IMR-90 (cell line): ENCODE results near the gene HOXA7. TPM values are rescaled to one million over a fixed set of nuclear protein-coding genes. Genes with fewer than 3 reads are reported as not detected.

ENCODE experiments used
- ATAC-seq: fragments of 200-7000 bp; cut with Tn5 transposase; 2 replicates; pipeline ENCODE4 v1.9.1; 2020; ENCODE audit warnings: low read depth, mild to moderate bottlenecking, moderate library complexity
- BruUV-seq: library from RNA; stranded (reverse); fragments of 400-500 nt; replicated peaks from 2 replicates; lab custom pipeline; 2021; lab: Mats Ljungman, UMichigan
- CTCF ChIA-PET: fragments of 300-600 bp; formaldehyde crosslinking; extraction: SDS; loops from one replicate; lab custom pipeline; 2021; ENCODE audit warnings: antibody characterized with exemption; lab: Yijun Ruan, JAX
- POLR2A ChIA-PET: fragments of 300-600 bp; sonication (Branson Sonifier 250); formaldehyde crosslinking; loops from one replicate; lab custom pipeline; 2022; ENCODE audit warnings: antibody characterized with exemption; ENCODE audit not compliant: unreplicated experiment; lab: Charles Lee
- DNase-seq: peaks from one replicate; pipeline ENCODE4 v3.0.0; 2013
- H2AFZ ChIP-seq: replicated peaks from 2 replicates; pipeline ENCODE3; 2013; ENCODE audit warnings: low read length, mild to moderate bottlenecking; ENCODE audit not compliant: poor library complexity
- H2AK5ac ChIP-seq: 2 replicates; pipeline ENCODE4 v1.6.1; 2013; ENCODE audit warnings: low read depth, low read length, inconsistent platforms
- H2AK9ac ChIP-seq: replicated peaks from 2 replicates; pipeline ENCODE3; 2013; ENCODE audit warnings: mild to moderate bottlenecking, low read depth, low read length, moderate library complexity; ENCODE audit not compliant: poor library complexity
- H2BK120ac ChIP-seq: 2 replicates; pipeline ENCODE4 v1.6.1; 2013; ENCODE audit warnings: low read depth, low read length, inconsistent platforms
- H2BK15ac ChIP-seq: 3 replicates; pipeline ENCODE4 v1.6.1; 2013; ENCODE audit warnings: low read depth, low read length, inconsistent platforms
- H2BK20ac ChIP-seq: 2 replicates; pipeline ENCODE4 v1.6.1; 2013; ENCODE audit warnings: low read depth, mild to moderate bottlenecking, inconsistent platforms, low read length, moderate library complexity
- H2BK5ac ChIP-seq: 2 replicates; pipeline ENCODE4 v1.6.1; 2013; ENCODE audit warnings: mild to moderate bottlenecking, low read depth, low read length, inconsistent platforms; ENCODE audit not compliant: poor library complexity, severe bottlenecking
- H3K14ac ChIP-seq: replicated peaks from 2 replicates; pipeline ENCODE4 v1.6.1; 2013; ENCODE audit warnings: low read depth, low read length, inconsistent platforms
- H3K18ac ChIP-seq: 2 replicates; pipeline ENCODE4 v1.6.1; 2013; ENCODE audit warnings: low read depth, low read length, control low read depth
- H3K23ac ChIP-seq: 2 replicates; pipeline ENCODE4 v1.6.1; 2013; ENCODE audit warnings: low read depth, low read length, inconsistent platforms
- H3K27ac ChIP-seq: 2 replicates; pipeline ENCODE4 v1.5.1; 2013; ENCODE audit warnings: mild to moderate bottlenecking, control low read depth, low read length; ENCODE audit not compliant: insufficient read depth
- H3K27me3 ChIP-seq: 2 replicates; pipeline ENCODE4 v1.6.1; 2013; ENCODE audit warnings: low read length; ENCODE audit not compliant: control insufficient read depth, insufficient read depth
- H3K36me3 ChIP-seq: 2 replicates; pipeline ENCODE4 v1.6.1; 2013; ENCODE audit warnings: low read length, mixed read lengths; ENCODE audit not compliant: control insufficient read depth, insufficient read depth
- H3K4ac ChIP-seq: 2 replicates; pipeline ENCODE4 v1.6.1; 2013; ENCODE audit warnings: low read depth, low read length, inconsistent platforms
- H3K4me1 ChIP-seq: 2 replicates; pipeline ENCODE4 v1.6.1; 2013; ENCODE audit warnings: low read length, mixed read lengths; ENCODE audit not compliant: control insufficient read depth, insufficient read depth
- H3K4me2 ChIP-seq: 2 replicates; pipeline ENCODE4 v1.6.1; 2013; ENCODE audit warnings: low read depth, mild to moderate bottlenecking, control low read depth, low read length, moderate library complexity
- H3K4me3 ChIP-seq: 2 replicates; pipeline ENCODE4 v1.5.1; 2013; ENCODE audit warnings: low read depth, mild to moderate bottlenecking, control low read depth, low read length, moderate library complexity; ENCODE audit not compliant: insufficient read depth
- H3K56ac ChIP-seq: 2 replicates; pipeline ENCODE4 v1.6.1; 2013; ENCODE audit warnings: low read length, inconsistent platforms; ENCODE audit not compliant: insufficient read depth; ENCODE audit errors: extremely low read depth
- H3K79me1 ChIP-seq, 2 experiments: 2 replicates each; pipeline ENCODE4 v1.6.1; 2013; ENCODE audit warnings: low read length in 2 of 2, inconsistent platforms in 1 of 2, low read depth in 1 of 2
- H3K9ac ChIP-seq: 2 replicates; pipeline ENCODE4 v1.6.1; 2013; ENCODE audit warnings: low read depth, low read length, control low read depth
- H3K9me1 ChIP-seq: 2 replicates; pipeline ENCODE4 v1.6.1; 2013; ENCODE audit warnings: low read length, inconsistent platforms; ENCODE audit not compliant: insufficient read depth
- H3K9me3 ChIP-seq: 2 replicates; pipeline ENCODE4 v1.6.1; 2013; ENCODE audit warnings: low read length; ENCODE audit not compliant: control insufficient read depth, insufficient read depth
- H4K20me1 ChIP-seq: 2 replicates; pipeline ENCODE4 v1.6.1; 2013; ENCODE audit warnings: low read length, inconsistent platforms; ENCODE audit not compliant: insufficient read depth
- H4K5ac ChIP-seq: 2 replicates; pipeline ENCODE4 v1.6.1; 2013; ENCODE audit warnings: mild to moderate bottlenecking, low read depth, low read length, control low read depth
- H4K8ac ChIP-seq, 2 experiments: 2 replicates each; pipeline ENCODE4 v1.6.1; 2013; ENCODE audit warnings: low read depth in 2 of 2, low read length in 2 of 2, control low read depth in 1 of 2, inconsistent platforms in 1 of 2
- H4K91ac ChIP-seq: 2 replicates; pipeline ENCODE4 v1.6.1; 2013; ENCODE audit warnings: low read depth, low read length, inconsistent platforms; ENCODE audit not compliant: insufficient read depth
- MAFK ChIP-seq: IDR thresholded peaks from 2 replicates; pipeline ENCODE4 v1.6.1; 2012; ENCODE audit warnings: low read depth, low read length, improper control_type of control experiment
- MAZ ChIP-seq: IDR thresholded peaks from 2 replicates; pipeline ENCODE4 v1.6.1; 2012; ENCODE audit warnings: low read depth, mild to moderate bottlenecking, low read length, improper control_type of control experiment, moderate library complexity, borderline replicate concordance
- RCOR1 ChIP-seq: IDR thresholded peaks from 2 replicates; pipeline ENCODE4 v1.6.1; 2012; ENCODE audit warnings: mild to moderate bottlenecking, low read length, improper control_type of control experiment; ENCODE audit not compliant: insufficient replicate concordance
- WGBS, 2 experiments: methylation state at CpG; one replicate each; pipeline versions ENCODE4 v1.1.5 to v1.1.7; 2013; ENCODE audit warnings: missing lambda C conversion rate in 2 of 2; ENCODE audit not compliant: insufficient read length in 1 of 2; ENCODE audit errors: extremely low coverage in 2 of 2; 5-methylcytosine and 5-hydroxymethylcytosine counted together
- dilution Hi-C: fragments of 300-500 bp; cut with HindIII; formaldehyde crosslinking; loops from one replicate; pipeline ENCODE4 v1.14.3; 2018; ENCODE audit warnings: low sequenced_read_pairs; ENCODE audit not compliant: unreplicated experiment
- in situ Hi-C: fragments of 300-500 bp; cut with MboI; formaldehyde crosslinking; loops from 3 replicates; pipeline ENCODE4 v1.14.3; 2019; ENCODE audit warnings: low sequenced_read_pairs, inconsistent platforms, mixed read lengths
- intact Hi-C: fragments of 100-400 bp; cut with micrococcal nuclease; formaldehyde crosslinking; loops from 2 replicates; pipeline ENCODE4 v1.10.0; 2022
- polyA plus RNA-seq, 3 experiments: library from polyadenylated mRNA; depleted of rRNA; stranded (reverse); fragments of >200 nt; gene quantifications; 2 replicates each; pipeline ENCODE4 v1.2.3, GENCODE V29; 2012; ENCODE audit warnings: low replicate concordance in 1 of 3
- total RNA-seq: library from RNA; depleted of rRNA; stranded (reverse); fragments of >200 nt; gene quantifications from 2 replicates; pipeline ENCODE4 v1.2.3, GENCODE V29; 2012
- TF ChIP-seq, protein P1 (sequence below): fragments of 150-350 bp; IDR thresholded peaks from 2 replicates; pipeline ENCODE4 v1.6.1; 2017; ENCODE audit warnings: mild to moderate bottlenecking, antibody characterized with exemption, low read length, low read depth

The HOXA7 gene
- total and polyA plus RNA-seq, 2 of the 4 experiments (the other 2 are of a cell fraction), result 0.18 to 1.7 TPM

DNA sequence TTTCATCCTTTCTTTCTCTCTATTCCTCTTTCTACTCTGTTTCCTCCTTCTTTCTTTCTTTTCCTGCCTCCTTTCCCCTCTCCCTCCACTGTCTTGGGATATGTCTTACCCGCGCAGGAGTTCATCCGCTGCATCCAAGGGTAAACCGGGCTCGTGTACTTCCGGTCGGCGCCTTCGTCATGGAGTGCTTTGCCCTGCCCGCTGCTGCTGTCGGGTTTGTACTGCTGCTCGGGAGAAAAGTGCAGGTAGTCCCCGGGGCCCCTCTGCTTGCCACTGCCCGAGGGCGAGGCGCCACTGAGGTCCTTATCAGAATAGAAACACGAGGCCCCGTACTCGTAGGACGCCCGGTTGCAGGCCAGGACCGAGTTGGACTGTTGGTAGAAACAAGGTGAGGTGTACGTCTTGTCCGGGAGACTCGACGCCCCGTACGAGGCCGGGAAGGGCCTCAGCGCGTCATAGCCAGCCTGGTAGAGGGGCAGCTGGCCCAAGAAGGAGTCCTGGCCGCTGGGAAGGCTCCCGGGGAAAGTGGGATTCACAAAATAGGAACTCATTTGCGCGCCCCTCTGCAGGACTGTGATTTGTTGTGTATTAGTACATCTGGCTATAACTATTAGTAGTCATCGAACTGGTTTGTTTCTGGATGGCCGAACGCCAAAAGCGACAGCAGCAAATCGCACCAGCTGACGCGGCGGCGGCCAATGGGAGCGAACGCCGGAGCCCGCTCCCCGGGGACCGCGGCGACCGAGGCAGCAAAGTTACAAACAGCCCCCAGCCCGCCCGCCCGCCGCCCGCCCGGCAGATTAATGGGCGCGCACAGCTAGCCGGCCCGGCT lies 9.1 kb downstream of the HOXA7 start, which contains the start of gene HOXA6:
Gene HOXA6, minus strand, starts transcription at position 576 of the 832 bp plus-strand sequence. Its CDS starts 25 bp downstream, at position 551.
- H3K79me1 ChIP-seq, result peaks cover 9 to 27% of the 10 kb centered on the region in 2 experiments; a peak in 3 of 4 replicates
- peak within 1 kb of the TSS; percentile 55 for H3K18ac ChIP-seq
- H3K9me1 ChIP-seq, result no peaks in the 10 kb centered on the region
- peak within 1 kb of the TSS; percentile 96 for H3K27ac ChIP-seq
- peak within 1 kb of the TSS; percentile 78 for H4K5ac ChIP-seq
- WGBS, 2 experiments, result 19% methylated on average over 12 of the region's 63 CpGs; no CpG with 5 or more reads in 1 of the 2 experiments
- H3K4me2 ChIP-seq, result peak within 1 kb of the TSS; percentile 84
- no peaks in the 10 kb centered on the region for H4K20me1 ChIP-seq
- H4K8ac ChIP-seq, result peak within 1 kb of the TSS; percentile 82 to 84
- peaks cover 13% of the 10 kb centered on the region for H3K4me1 ChIP-seq
- peak within 1 kb of the TSS; percentile 96 for H3K23ac ChIP-seq
- CTCF ChIA-PET, result no interaction called here
- H3K9me3 ChIP-seq, result no peaks in the 10 kb centered on the region
- DNase-seq (peak; percentile 67), ATAC-seq (no peak)
- peak within 1 kb of the TSS; percentile 10 for H2AK9ac ChIP-seq
- H2BK15ac ChIP-seq, result peak within 1 kb of the TSS; percentile 53; the same call in 2 of the 3 replicates
- intact Hi-C loops (loop anchor here (5.0 kb wide), 1 partner anchor 1055 kb away; no protein-coding TSS in a partner anchor), in situ Hi-C loops (loop anchor here (10.0 kb wide), 1 partner anchor 953 kb away; no protein-coding TSS in a partner anchor), dilution Hi-C loops (no loop called here)
- peak within 1 kb of the TSS; percentile 84 for H4K91ac ChIP-seq
- H2BK20ac ChIP-seq, result peak within 1 kb of the TSS; percentile 33; the same call in 1 of the 2 replicates
- H3K56ac ChIP-seq, result 0 out of 2 replicates have a peak within 1 kb of the TSS, but pooled peaks have one; percentile 13
- H2BK5ac ChIP-seq, result peak within 1 kb of the TSS; percentile 64
- H3K36me3 ChIP-seq, result no peaks in the 10 kb centered on the region; the same call in 1 of the 2 replicates
- peak within 1 kb of the TSS; percentile 86 for H3K14ac ChIP-seq
- H3K27me3 ChIP-seq, result no peaks in the 10 kb centered on the region
- H3K4me3 ChIP-seq, result peak within 1 kb of the TSS; percentile 38
- POLR2A ChIA-PET, result no interaction called here
- peak within 1 kb of the TSS; percentile 75 for H3K9ac ChIP-seq
- peak within 1 kb of the TSS; percentile 84 for H3K4ac ChIP-seq
- H2BK120ac ChIP-seq, result peak within 1 kb of the TSS; percentile 56
- no TSS peak for BruUV-seq
- TF ChIP-seq MAZ (no peak), RCOR1 (no peak), MAFK (no peak)
- TF ChIP-seq, protein P1, sequence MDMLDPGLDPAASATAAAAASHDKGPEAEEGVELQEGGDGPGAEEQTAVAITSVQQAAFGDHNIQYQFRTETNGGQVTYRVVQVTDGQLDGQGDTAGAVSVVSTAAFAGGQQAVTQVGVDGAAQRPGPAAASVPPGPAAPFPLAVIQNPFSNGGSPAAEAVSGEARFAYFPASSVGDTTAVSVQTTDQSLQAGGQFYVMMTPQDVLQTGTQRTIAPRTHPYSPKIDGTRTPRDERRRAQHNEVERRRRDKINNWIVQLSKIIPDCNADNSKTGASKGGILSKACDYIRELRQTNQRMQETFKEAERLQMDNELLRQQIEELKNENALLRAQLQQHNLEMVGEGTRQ, result peak; percentile 85
- H2AK5ac ChIP-seq, result peak within 1 kb of the TSS; percentile 79
- peak within 1 kb of the TSS; percentile 90 for H2AFZ ChIP-seq
